ENCODE results near the gene FAM237B. TPM values are rescaled to one million over a fixed set of nuclear protein-coding genes. Genes with fewer than 3 reads are reported as not detected.

Gene FAM237B
- total RNA-seq (not detected), polyA plus RNA-seq (not detected)

GRCh38 chr7:90320801-90321494 is at the start of gene FAM237B:
Gene FAM237B, minus strand, starts transcription at chr7:90321304. Its CDS starts 1,556 bp downstream, at chr7:90319748.
- Histone ChIP-seq H3K36me3 (ENCODE audit: control insufficient read depth in 4 of 4, insufficient read depth in 3 of 4, low read depth in 1 of 4, low read length in 3 of 4) (no peaks in the 10 kb centered on the region), H3K4me3 (ENCODE audit: low read depth in 1 of 3, low read length in 3 of 3) (peak within 1 kb of the TSS in 2 of 3 donors; percentile 29 to 35), H3K4me1 (ENCODE audit: control insufficient read depth in 4 of 4, insufficient read depth in 4 of 4, low read length in 3 of 4) (peaks cover 0 to 10% (median 8%) of the 10 kb centered on the region in 4 donors), H3K9me3 (ENCODE audit: control insufficient read depth in 4 of 4, low read length in 3 of 4) (no peaks in the 10 kb centered on the region), H3K27ac (ENCODE audit: low read depth in 1 of 2, low read length in 2 of 2) (no peak within 1 kb of the TSS), H3K9ac (ENCODE audit: low read depth in 1 of 2, low read length in 2 of 2) (no peak within 1 kb of the TSS), H3K27me3 (ENCODE audit: control insufficient read depth in 4 of 4, insufficient read depth in 4 of 4, low read length in 3 of 4) (peaks cover 0 to 15% (median 6%) of the 10 kb centered on the region in 4 donors)
- WGBS: 3% methylated on average over 62 of the region's 62 CpGs
- TF ChIP-seq JUND (IDR thresholded peaks at IDR 0.05) (no peak), CTCF (IDR thresholded peaks at IDR 0.05; ENCODE audit: low read depth, low read length, missing input control) (no peak), MAX (IDR thresholded peaks at IDR 0.05) (no peak), EGR1 (IDR thresholded peaks at IDR 0.05; ENCODE audit: low read depth in 2 of 2) (no peak), HNF4G (IDR thresholded peaks at IDR 0.05) (no peak), GABPA (IDR thresholded peaks at IDR 0.05 in 1 of 2, conservative IDR thresholded peaks at IDR 0.05 in 1 of 2) (no peak), RXRA (IDR thresholded peaks at IDR 0.05) (no peak), SP1 (IDR thresholded peaks at IDR 0.05) (no peak), ZBTB33 (IDR thresholded peaks at IDR 0.05) (no peak), TAF1 (conservative IDR thresholded peaks at IDR 0.05) (no peak), NR2F2 (IDR thresholded peaks at IDR 0.05) (no peak), HNF4A (conservative IDR thresholded peaks at IDR 0.05) (no peak), ATF3 (IDR thresholded peaks at IDR 0.05) (no peak), YY1 (IDR thresholded peaks at IDR 0.05) (no peak), REST (IDR thresholded peaks at IDR 0.05) (no peak), FOXA1 (IDR thresholded peaks at IDR 0.05) (no peak), FOXA2 (IDR thresholded peaks at IDR 0.05) (no peak), RAD21 (IDR thresholded peaks at IDR 0.05) (no peak)
- no peak for DNase-seq (ENCODE audit: low spot score)

Data from liver (tissue), 9 donors.